Measurements from ENCODE around the gene PCDHGC3.
A peak's percentile ranks its signal among the peaks of the same experiment; 100 is the strongest.

PCDHGC3 gene

DNA sequence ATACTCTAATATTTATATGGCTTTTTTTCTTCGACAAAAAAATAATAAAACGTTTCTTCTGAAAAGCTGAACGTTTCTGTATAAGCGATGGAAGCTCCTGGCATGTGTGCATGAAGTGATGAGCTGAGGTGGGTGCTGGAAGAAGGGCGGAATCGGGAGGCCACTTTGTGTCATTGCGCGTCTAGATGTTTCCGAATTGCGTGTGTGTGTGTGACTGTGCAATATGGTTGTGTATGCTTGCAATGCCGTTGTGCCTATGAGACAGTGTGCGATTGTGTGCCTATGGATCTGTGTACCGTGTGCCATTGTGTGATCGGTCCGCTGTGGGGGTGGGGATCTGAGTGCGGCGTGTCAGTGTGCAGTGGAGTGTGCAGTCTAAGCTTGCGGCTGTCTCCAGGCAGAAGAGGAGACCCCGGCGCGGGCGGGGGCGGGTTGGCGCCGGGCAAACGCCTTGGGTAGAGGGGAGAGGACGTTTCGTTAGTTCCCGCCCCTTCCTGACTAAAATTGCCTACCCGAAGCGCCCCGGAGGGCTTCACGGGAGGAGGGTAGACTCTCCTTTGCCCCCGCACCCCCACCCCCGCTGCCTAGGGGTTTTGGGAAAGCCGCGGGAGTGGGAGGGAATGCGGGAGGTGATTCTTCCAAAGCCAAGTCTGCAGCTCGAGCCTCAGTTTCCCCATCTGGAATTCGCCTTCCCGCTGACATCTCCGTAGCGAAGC lies 37.3 kb downstream of the PCDHGC3 start:
- DNase-seq (ENCODE audit: low read depth), result peak; percentile 64
- H3K4me3 ChIP-seq (ENCODE audit: low read depth, low read length), result peak overlapping the region; percentile 61

DNA sequence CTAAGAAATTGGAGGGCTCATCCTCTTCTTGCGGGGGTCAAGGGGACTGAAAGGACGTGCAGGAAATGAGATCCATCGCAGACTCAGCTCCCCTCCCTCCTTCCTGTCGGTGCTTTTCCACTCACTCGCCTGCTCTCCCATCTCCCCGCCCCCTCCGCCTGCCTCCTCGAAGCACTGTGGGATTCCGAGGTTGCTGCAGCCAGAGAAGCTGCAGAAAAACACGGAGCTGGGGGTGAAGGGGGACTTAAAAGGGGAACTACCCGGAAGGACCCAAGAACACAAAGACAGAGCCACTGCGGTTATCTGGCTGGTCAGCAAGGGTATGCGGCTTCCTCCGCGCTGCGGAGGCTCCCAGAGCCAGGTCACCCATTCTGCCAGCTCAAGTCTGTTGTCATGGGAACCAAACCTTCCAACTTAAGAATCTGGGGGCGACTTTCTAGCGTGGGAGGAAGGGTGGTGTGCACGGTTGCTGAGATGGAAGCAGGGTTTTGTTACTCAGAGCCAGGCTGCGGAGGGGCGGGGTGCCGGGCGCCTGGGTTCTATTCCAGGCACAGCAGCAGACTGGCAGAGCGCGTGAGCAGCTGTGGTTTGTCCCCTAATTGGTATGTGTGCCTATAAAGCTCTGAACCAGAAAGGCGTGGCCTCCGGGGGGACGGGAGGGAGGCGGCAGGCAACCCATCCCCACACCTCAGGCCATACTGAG lies 38.0 kb downstream of the PCDHGC3 start:
- H3K4me3 ChIP-seq (ENCODE audit: low read depth, low read length), result peak overlapping the region; percentile 61
- peak; percentile 90 for DNase-seq (ENCODE audit: low read depth)
- TF ChIP-seq, protein P1, sequence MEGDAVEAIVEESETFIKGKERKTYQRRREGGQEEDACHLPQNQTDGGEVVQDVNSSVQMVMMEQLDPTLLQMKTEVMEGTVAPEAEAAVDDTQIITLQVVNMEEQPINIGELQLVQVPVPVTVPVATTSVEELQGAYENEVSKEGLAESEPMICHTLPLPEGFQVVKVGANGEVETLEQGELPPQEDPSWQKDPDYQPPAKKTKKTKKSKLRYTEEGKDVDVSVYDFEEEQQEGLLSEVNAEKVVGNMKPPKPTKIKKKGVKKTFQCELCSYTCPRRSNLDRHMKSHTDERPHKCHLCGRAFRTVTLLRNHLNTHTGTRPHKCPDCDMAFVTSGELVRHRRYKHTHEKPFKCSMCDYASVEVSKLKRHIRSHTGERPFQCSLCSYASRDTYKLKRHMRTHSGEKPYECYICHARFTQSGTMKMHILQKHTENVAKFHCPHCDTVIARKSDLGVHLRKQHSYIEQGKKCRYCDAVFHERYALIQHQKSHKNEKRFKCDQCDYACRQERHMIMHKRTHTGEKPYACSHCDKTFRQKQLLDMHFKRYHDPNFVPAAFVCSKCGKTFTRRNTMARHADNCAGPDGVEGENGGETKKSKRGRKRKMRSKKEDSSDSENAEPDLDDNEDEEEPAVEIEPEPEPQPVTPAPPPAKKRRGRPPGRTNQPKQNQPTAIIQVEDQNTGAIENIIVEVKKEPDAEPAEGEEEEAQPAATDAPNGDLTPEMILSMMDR (conservative IDR thresholded peaks at IDR 0.05; ENCODE audit: low read depth, low read length), result no peak

More for the DNA sequence above, 37.3 kb downstream of the PCDHGC3 start:
- TF ChIP-seq, protein P1 (conservative IDR thresholded peaks at IDR 0.05; ENCODE audit: low read depth, low read length), result no peak

DNA sequence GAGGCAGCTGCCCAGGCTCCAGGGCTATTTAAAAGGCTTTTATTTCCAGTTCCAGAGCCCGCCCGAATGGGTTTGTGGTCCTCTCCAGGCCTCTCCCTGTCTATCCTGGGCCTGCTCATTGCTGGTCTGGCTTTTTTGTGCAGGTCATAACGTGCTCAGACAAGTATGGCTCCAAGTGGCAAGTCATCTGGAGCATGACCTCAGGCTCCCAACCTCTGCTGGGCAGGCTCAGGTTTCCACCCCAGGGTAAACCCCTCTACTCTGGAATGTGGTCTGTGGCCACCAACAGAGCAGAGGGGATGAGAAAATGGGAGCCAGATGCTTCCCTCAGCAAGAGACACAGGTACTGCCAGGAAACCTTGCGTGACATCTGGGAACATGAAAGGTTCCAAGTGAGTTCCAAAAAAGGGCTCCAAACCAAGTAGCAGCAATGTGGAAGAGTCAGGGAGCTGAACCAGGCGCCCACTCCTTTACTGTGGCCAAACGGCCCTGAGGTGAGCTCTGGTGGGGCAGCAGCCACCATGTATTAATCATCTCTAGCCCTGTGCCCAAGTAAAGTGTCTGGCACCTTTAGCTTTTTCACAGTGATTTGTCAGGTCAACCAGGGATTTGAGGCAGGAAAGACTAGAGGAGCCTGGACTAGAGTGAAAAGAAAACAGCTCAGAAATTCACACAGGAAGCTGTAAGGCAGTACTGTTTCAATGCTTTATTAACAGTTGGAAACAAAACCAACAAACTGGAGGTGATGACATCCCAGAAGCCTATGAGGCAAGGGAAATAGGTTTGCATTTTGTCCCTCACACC lies 38.8 kb downstream of the PCDHGC3 start:
- DNase-seq (ENCODE audit: low read depth), result peak; percentile 70
- TF ChIP-seq, protein P1 (conservative IDR thresholded peaks at IDR 0.05; ENCODE audit: low read depth, low read length), result no peak
- H3K4me3 ChIP-seq (ENCODE audit: low read depth, low read length), result peak overlapping the region; percentile 61

DNA sequence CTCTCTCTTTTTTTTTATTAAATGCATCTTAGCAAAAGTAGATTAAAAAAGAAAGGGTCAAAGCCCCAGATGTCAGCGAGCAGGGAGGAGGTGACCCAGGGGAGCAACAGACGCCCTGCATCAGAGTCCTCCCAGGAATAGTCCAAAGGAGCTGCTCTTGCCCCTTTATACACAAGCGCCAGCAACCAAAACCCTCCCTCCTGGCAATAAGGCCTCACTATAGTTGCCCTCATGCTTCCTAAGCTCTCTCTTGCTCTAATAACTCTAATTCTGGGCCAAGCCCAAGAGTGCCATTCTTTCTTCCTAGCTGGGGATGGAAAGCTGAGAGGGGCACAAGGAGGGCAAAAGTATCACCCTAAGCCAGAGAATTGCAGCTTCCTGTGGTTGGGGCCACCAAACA lies 39.4 kb downstream of the PCDHGC3 start:
- TF ChIP-seq, protein P1 (conservative IDR thresholded peaks at IDR 0.05; ENCODE audit: low read depth, low read length), result no peak
- DNase-seq (ENCODE audit: low read depth), result no peak
- H3K4me3 ChIP-seq (ENCODE audit: low read depth, low read length), result no peak overlapping the region

DNA sequence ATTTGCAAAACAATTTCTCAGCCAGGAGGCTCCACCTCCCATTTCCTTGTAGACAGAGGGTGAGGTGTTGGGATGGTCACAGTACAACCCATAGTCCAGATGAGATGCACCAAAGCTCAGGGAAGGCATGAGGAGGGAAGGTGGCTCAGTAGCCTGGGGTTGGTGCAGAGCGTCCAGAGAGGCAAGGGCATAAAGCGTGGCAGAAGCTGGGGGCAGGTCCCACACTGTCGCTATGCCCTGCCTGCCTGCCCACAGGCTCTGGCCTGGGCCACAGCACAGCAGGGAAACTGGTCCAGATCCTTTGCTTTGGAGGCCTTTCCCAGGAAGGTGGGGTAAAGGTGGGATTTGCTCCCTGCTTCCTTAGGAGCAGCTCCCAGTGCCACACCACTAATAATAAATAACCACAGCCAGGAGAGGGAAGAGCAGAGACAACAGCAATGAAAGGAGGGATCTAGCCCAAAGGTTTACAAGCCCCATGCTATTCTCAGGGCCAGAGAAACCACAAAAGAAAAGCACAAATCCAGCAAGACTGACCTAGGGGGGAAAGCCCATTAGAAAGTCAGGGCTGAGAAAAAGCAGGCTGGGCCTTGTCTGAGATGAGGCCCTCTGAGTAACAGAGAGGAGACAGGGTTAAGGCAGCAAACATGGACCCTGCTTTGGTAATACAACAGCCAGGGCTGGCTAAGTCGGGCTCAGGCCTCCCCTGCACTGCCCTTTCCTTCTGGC lies 40.3 kb downstream of the PCDHGC3 start:
- DNase-seq (ENCODE audit: low read depth), result no peak
- no peak overlapping the region for H3K4me3 ChIP-seq (ENCODE audit: low read depth, low read length)
- TF ChIP-seq, protein P1 (conservative IDR thresholded peaks at IDR 0.05; ENCODE audit: low read depth, low read length), result no peak

DNA sequence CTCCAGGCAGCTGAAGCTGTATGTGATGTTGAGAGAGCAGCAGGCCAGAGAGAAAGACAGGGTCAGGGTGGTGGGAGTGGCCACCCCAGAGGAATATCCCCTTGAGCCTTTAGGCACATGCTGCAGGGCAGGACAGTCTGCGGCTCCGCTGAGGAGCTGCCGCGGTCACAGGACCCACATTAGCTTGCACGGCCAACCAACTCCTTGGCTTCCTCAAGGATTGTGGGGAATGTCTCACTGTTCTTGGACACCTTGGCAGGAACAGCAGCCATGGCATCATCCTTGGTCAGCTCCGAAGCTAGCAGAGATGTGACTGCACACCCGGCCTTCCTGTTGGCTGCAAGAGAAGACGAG lies 40.9 kb downstream of the PCDHGC3 start:
- no peak for DNase-seq (ENCODE audit: low read depth)
- no peak overlapping the region for H3K4me3 ChIP-seq (ENCODE audit: low read depth, low read length)
- TF ChIP-seq, protein P1 (conservative IDR thresholded peaks at IDR 0.05; ENCODE audit: low read depth, low read length), result no peak

Data from choroid plexus epithelial cell (primary cell).